Stimulated activated CD8-positive, alpha-beta memory T cell treated with anti-CD3 and anti-CD28 coated beads, Interleukin-15, amount 100 ng/mL, for 1 hour (primary cell): ENCODE results near the gene PRSS1.
"Not testable (repeated sequence)": the region's sequence is repeated elsewhere in the genome, so short reads cannot be mapped to it uniquely, and the experiment has no call there.

Source experiments
- DNase-seq: peaks from one replicate; pipeline ENCODE4 v3.0.0-alpha.2; 2020; ENCODE audit warnings: low read depth

PRSS1 gene

DNA sequence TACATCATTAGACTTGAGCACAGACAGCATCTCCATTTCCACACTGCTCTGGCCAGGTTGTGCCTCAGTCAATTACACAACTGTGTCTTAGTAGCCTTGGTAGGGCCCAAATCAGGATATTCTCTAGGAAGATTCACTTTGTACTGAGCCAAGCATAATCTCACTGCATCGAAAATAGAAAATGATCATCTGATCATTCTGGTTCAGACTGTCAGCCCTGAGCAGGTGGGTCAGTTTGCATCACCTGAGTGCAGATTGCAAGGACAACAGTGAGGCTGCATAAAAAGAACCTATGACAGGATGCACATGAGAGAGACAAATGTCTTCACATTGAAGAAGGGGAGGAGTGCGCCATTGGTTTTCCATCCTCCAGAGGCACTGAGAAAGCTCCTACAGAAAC, 862 bp upstream of the PRSS1 start:
- not testable (repeated sequence) for DNase-seq

DNA sequence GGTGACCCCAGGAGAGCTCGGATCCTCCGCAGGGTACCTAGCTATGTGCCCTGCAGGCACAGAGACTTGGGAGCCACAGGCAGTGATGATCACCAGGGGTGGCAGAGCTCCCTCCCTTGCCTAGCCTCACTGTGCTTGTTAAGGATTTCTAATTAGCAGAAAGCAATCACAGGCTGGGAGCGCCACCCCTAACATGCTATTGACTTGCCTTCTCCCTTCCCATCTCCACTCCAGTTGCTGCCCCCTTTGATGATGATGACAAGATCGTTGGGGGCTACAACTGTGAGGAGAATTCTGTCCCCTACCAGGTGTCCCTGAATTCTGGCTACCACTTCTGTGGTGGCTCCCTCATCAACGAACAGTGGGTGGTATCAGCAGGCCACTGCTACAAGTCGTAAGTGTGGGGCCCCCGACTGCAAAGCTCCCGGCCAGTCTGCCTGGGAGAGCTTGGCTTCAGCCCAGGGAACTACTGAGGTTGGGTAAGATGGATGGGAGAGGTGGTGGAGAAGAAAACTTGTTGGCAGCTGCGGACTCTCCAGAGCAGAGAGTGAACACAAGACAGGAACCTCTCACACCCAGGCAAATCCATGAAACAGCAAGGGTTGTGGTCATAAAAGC, 1.2 kb downstream of the PRSS1 start:
- no peak for DNase-seq

DNA sequence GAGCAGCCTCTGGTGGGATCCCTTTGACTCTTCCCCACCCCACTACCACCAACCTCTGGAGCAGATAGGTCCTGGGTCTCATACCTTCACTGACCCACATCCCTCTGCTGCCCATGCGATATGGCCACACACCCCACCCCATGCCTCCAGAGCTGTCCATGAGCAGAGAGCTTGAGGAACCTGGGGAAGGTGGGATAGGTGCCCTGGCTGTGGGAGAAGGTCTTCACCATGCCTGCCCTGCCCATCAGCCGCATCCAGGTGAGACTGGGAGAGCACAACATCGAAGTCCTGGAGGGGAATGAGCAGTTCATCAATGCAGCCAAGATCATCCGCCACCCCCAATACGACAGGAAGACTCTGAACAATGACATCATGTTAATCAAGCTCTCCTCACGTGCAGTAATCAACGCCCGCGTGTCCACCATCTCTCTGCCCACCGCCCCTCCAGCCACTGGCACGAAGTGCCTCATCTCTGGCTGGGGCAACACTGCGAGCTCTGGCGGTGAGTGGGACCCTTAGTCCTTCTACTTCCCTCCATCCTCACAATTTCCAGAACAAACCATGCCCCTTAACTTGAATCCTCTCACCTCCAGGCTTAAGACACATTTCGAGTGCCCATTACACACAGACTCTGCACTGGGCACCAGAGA, 2.4 kb downstream of the PRSS1 start:
- not testable (repeated sequence) for DNase-seq

DNA sequence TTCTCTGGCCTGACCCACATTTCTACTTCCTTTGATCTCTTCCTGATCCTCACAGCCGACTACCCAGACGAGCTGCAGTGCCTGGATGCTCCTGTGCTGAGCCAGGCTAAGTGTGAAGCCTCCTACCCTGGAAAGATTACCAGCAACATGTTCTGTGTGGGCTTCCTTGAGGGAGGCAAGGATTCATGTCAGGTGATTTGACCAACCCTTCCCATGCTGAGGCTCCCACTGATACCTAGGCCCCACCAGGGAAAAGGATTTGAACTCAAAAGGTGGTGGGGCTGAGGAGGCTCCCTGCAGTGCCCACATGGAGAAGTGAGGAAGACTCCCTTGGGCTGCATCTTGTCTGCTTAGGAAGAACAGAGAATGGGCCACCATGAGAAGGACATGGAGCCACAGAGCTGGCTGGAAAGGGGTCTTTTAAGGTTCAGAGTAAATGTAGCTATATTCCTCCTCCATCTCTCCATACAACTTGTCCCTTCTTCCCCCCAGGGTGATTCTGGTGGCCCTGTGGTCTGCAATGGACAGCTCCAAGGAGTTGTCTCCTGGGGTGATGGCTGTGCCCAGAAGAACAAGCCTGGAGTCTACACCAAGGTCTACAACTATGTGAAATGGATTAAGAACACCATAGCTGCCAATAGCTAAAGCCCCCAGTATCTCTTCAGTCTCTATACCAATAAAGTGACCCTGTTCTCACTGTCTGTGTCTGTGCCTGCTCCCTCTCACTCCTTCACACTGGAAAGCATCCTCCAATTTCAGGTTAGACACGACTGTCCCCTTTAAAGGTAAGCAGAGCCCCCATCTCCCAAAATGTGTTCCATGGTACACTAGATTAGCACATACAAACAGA, 3.3 kb downstream of the PRSS1 start:
- DNase-seq, result no peak

DNA sequence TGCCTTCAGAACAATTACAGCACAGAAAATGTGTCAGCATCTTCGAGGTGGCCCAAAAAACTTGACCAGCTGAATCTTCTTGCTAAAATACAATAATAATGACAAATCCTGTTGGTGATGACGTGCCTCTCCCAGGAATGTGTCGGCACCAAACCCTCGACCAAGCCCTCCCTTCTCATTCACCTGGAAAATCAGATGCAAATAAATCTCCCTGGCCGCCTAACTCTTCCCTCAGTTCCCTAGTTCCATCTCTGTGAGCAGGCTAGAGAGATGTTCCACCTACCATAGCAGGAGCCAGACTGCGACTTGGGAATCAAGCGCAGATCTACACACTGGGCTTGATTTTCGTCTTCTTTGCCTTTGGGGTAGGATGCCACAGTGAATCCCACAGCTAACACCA, 4.1 kb downstream of the PRSS1 start:
- DNase-seq, result no peak

DNA sequence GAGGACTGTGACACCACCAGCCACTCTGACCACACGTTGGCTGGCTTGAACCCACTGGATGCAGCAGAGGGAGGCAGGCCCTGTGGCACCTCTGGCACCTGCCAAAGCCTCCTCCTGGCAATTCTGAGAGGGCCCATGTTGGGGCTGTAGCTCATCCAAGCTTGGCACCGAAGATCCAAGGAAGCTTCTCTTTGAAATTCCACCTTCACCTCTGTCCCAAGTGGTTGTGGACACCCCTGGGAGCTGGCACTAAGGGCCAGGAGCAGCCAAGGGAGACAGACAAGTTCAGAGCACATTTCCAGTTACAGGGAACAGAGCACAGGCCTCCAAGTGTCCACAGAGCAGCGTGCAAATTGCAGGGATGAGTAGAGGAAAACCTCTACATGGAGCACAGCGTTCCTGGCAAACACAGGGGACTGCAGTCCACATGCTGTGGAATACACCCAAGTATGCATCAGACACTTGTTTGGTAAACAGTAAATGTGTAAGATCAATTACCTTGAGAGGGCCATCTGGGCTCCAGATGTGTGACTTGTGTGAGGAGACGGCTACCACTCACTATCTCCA, 4.7 kb downstream of the PRSS1 start:
- not testable (repeated sequence) for DNase-seq

DNA sequence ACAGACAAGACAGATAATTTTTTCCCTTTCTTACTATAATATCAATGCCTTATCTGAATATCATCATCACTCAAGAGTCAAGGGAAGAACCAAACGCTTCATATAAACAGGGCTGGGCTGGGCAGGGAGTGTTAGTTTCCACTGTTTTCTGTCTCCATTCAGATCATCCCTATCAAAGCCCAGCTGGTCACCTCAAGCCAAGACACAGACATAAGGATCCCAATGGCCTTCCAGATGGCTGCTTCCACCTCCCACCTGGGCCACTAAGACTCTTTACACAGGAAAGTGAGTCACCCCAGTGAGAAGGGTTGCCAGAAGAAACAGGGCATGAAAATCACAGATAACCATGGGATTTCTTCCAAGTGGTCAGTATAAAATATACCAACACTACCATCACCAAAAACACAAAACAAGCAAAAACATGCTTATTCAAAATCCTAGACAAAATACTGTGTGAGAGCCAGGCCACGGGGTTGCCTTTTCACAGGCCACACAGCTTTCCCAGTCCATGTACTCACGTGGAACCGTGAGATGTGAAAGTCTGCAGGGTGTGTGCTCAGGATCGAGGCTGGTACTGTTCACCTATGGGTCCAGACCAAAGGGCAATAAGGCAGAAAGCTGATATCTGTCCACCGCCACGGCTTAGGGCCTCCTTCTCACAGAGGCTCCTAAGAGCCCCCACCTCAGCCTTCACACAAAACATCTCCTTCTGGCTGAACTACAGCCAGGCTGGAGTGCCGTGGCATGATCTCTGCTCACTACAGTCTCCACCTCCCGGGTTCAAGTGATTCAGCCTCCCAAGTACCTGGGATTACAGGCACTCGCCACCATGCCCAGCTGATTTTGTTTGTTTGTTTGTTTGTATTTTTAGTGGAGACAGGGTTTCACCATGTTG, 5.7 kb downstream of the PRSS1 start:
- DNase-seq, result no peak

DNA sequence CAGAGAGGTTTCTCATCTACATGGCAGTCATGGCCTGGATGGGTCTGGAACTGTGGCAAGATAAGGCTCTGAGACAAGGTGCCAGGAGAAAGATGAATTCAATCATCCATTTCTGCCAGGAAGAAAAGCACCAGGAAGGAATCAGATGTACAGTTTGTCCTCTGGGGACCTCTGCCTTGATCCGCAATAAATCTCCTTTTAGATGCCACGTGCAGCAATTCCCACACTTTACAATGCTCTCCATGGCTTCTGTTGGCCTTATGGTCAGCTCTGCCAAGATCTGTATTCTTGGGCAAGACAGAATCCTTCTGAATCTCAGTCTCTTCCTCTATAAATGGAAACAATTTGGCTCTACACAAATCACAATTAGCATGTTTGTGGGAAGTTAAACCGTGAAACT, 9.0 kb downstream of the PRSS1 start:
- not testable (repeated sequence) for DNase-seq

DNA sequence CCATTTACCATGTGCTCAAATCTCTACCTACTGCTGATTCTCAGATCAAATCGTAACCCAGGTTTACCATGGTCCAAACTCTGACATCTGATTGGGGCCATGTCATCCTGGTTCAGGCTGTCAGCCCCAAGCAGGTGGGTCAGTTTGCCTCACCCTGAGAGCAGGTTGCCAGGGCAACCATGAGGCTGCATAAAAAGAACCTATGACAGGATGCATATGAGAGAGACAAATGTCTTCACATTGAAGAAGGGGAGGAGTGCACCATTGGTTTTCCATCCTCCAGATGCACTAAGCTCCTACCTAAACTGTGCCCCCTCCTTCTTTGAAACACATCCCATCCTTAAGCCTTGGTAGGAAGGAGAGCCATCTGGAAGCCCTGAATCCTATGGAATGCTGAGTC, 10.2 kb downstream of the PRSS1 start:
- DNase-seq, result no peak

DNA sequence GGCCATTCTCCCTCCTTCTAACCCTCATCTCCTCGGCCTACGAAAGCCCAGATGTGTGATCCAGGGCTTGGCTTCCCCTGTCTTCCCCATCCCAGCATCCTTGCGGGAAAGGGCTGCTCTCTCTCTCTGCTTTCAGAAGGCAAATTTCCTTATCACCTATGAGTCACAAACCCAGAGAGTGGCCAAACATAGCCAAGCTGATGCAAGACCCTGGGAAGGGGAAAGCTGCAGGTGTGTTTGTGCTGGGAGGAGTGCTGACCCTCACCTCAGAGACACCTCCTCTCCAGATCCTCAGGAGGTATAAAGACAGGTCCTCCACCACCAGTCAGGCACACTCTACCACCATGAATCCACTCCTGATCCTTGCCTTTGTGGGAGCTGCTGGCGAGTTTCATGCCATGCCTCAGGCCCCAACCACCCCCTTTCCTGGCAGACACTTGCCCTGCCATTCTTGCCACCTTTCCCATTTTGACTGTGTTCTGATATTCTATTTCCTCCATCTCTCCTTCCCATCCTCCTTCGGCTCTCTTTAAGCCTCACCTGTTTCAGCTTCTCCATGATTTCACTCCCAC, 10.9 kb downstream of the PRSS1 start:
- DNase-seq, result no peak

DNA sequence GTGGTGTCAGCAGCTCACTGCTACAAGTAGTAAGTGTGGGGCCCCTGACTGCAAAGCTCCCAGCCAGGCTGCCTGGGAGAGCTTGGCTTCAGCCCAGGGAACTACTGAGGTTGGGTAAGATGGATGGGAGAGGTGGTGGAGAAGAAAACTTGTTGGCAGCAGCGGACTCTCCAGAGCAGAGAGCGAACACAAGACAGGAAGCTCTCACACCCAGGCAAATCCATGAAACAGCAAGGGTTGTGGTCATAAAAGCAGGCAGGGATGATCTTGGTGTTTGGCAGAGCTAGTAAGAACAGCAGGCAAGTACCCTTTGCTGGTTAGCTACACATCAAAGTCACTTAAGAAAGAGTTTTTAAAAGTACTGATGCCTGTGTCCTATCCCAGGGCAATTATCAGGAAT, 12.3 kb downstream of the PRSS1 start:
- not testable (repeated sequence) for DNase-seq

DNA sequence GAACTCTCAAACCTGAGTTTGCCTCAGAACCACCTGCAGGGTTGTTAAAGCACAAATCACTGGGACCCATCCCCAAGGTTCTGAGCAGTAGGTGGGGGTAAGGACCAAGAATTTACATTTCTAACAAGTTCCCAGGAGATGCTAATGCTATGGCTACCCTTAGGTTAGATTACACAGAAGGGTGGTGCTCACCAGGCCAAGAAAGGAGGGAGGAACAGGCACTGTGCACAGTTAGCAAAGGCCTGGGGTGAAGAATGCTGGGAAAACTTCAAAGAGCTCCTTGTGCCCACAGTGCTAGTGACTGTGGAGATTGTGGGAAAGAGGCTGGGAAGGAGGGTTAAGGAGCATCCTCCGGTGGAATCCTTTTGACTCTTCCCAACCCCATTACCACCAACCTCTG, 12.8 kb downstream of the PRSS1 start:
- no peak for DNase-seq

DNA sequence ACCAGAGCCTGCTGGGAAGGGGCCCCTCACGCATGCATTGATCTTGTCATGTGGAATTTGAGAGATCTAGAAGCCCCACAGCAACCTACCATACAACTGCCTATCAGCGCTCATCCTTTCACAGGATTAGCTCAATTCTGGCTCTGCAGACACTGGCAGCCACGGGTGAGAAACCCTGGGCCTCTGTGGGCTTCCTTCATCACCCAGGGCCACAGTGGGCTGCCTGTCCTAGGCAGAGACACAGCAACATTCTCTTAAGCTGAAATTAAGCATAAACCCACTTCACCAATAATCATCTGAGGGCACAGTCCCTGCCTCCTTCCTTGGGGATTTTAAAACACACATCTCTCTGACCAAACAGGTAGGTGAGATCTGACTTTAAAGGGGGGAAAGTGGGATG, 18.2 kb downstream of the PRSS1 start:
- no peak for DNase-seq

DNA sequence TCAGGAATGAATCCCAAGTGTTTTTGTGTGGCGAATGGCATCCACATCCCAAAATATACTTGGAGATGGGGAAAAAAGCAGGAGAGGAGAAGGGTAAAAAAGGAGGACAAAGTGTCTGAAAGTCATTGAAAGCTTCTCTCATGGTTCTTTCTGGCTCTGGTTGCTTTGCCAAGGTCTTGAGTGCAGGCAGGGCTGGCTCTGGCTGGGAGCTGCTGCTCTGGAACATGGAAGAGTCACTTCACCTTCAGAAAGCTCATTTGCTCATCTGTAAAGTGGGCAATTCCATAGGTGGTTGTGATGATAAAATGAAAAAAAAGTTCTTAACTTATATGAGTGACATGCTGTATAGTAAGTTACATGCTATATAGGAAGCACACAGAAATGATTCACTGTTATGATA, 18.6 kb downstream of the PRSS1 start:
- no peak for DNase-seq

DNA sequence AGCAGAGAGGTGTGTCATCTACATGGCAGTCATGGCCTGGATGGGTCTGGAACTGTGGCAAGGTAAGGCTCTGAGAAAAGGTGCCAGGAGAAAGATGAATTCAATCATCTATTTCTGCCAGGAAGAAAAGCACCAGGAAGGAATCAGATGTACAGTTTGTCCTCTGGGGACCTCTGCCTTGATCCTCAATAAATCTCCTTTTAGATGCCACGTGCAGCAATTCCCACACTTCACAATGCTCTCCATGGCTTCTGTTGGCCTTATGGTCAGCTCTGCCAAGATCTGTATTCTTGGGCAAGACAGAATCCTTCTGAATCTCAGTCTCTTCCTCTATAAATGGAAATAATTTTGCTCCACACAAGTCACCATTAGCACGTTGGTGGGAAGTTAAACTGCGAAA, 19.6 kb downstream of the PRSS1 start:
- DNase-seq, result not testable (repeated sequence)

DNA sequence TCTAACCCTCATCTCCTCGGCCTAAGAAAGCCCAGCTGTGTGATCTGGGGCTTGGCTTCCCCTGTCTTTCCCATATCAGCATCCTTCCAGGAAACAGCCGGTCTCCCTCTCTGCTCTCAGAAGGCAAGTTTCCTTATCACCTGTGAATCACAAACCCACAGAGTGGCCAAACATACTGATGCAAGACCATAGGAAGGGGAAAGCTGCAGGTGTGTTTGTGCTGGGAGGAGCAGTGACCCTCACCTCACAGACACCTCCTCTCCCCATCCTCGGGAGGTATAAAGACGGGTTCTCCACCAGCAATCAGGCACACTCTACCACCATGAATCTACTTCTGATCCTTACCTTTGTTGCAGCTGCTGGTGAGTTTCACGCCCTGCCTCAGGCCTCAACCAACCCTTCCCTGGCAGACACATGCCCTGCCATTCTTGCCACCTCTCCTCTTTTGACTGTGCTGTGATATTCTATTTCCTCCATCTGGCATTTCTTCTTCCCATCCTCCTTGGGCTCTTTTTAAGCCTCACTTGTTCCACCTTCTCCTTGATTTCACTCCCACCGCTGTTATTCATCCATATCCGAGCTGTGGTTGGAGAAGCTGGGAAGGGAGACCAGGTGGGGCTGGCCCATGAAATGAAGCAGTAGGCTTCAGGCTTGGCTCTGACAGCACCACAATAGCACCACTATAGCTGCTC, 21.5 kb downstream of the PRSS1 start, which contains the start of gene PRSS2:
Gene PRSS2, plus strand, starts transcription at position 310 of the 692 bp plus-strand sequence. Its CDS starts 13 bp downstream, at position 323.
- DNase-seq, result no peak

DNA sequence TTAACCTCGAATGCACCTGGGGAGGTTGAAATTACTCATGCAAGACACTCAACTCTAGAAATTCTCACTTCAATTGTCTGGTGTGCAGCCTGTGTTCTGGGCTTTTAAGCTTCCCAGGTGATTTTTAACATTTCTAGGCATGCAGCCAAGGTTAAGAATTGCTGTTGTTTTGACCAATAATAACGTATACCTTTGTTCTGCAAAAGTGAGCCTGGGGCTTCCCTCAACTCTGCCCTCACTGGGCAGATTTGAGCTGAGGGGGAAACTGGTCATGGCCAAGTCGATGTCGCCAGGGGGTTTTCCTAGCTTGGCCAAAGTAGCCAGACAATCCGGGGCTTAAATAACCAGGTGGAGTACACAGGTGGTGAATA, 22.1 kb downstream of the PRSS1 start:
- DNase-seq, result no peak

DNA sequence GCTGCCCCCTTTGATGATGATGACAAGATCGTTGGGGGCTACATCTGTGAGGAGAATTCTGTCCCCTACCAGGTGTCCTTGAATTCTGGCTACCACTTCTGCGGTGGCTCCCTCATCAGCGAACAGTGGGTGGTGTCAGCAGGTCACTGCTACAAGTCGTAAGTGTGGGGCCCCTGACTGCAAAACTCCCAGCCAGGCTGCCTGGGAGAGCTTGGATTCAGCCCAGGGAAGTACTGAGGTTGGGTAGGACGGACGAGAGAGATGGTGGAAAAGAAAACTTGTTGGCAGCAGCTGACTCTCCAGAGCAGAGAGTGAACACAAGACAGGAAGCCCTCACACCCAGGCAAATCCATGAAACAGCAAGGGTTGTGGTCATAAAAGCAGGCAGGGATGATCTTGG, 22.8 kb downstream of the PRSS1 start:
- no peak for DNase-seq

DNA sequence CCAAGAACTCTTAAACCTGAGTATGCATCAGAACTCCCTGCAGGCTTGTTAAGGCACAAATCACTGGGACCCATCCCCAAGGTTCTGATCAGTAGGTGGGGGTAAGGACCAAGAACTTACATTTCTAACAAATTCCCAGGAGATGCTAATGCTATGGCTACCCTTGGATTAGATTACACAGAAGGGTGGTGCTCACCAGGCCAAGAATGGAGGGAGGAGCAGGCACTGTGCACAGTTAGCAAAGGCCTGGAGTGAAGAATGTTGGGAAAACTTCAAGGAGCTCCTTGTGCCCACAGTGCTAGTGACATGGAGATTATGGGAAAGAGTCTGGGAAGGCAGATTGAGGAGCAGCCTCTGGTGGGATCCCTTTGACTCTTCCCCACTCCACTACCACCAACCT, 23.4 kb downstream of the PRSS1 start:
- no peak for DNase-seq

DNA sequence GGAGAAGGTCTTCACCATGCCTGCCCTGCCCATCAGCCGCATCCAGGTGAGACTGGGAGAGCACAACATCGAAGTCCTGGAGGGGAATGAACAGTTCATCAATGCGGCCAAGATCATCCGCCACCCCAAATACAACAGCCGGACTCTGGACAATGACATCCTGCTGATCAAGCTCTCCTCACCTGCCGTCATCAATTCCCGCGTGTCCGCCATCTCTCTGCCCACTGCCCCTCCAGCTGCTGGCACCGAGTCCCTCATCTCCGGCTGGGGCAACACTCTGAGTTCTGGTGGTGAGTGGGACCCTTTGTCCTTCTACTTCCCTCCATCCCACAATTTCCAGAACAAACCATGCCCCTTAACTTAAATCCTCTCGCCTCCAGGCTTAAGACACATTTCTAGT, 24.0 kb downstream of the PRSS1 start:
- no peak for DNase-seq
